HUES64 (cell line): Measurements from ENCODE around the gene MC5R. TPM values are rescaled to one million over a fixed set of nuclear protein-coding genes. Genes with fewer than 3 reads are reported as not detected.

ENCODE experiments used
- H3K27ac ChIP-seq: 2 replicates; pipeline ENCODE4 v1.7.0; 2013; ENCODE audit warnings: low read depth, low read length, inconsistent platforms
- H3K27me3 ChIP-seq: 2 replicates; pipeline ENCODE4 v1.6.1; 2013; ENCODE audit warnings: mild to moderate bottlenecking, low read length; ENCODE audit not compliant: insufficient read depth
- H3K36me3 ChIP-seq: 2 replicates; pipeline ENCODE4 v1.6.1; 2013; ENCODE audit warnings: mild to moderate bottlenecking, low read length; ENCODE audit not compliant: insufficient read depth
- H3K4me1 ChIP-seq: 2 replicates; pipeline ENCODE4 v1.6.1; 2013; ENCODE audit warnings: mild to moderate bottlenecking, low read length, moderate library complexity; ENCODE audit not compliant: insufficient read depth
- H3K4me3 ChIP-seq: 2 replicates; pipeline ENCODE4 v1.5.1; 2013; ENCODE audit warnings: mild to moderate bottlenecking, low read length, moderate library complexity
- H3K9ac ChIP-seq: 2 replicates; pipeline ENCODE4 v1.6.1; 2013; ENCODE audit warnings: mild to moderate bottlenecking, low read depth, low read length
- H3K9me3 ChIP-seq: 2 replicates; pipeline ENCODE4 v1.6.1; 2013; ENCODE audit warnings: low read depth, low read length; ENCODE audit not compliant: insufficient read depth
- WGBS: fragments of 150-250, 120-280 bp; methylation state at CpG from one replicate; pipeline ENCODE4 v1.1.7; 2013; ENCODE audit warnings: missing lambda C conversion rate; 5-methylcytosine and 5-hydroxymethylcytosine counted together
- polyA plus RNA-seq, 2 experiments: library from polyadenylated mRNA; stranded (reverse); fragments of 50-300 nt; gene quantifications; one replicate each; pipeline ENCODE4 v1.2.3, GENCODE V29; 2013

Gene MC5R
- not detected for polyA plus RNA-seq (2013, experiment 1 of 2)
- polyA plus RNA-seq (2013, experiment 2 of 2) = 0.19 TPM

DNA sequence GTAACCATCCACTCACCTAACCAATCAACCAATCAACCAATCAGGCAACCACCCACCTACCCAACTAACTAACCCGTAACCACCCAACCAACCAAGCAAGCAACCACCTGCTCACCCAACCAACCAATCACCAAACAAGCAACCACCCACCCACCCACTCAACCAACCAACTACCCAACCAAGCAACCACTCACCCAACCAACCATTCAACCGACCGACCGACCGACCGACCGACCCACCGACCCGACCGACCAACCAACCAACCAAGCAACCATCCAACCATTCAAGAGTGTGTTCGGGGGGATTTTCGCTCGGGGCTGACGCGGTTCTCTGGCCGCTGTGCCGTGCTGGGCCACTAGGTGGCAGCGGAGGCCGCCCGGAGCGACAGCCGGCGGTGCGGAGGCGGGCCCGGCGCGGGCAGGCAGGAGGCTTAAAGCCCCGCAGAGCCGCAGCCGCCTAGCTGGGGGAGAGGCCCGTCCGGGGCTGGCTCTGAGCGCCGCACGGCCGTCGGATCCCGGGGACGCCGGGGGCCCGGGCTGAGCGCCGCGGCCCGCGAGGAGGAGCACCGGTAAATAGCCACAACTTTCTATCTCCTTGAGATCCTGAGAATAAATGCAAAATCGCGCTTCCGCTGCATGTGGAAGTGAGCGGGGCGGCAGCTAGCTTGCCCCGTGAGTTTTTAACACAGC, at the start of gene MC5R:
Gene MC5R, plus strand, starts transcription at position 443 of the 689 bp plus-strand sequence. CDS start 1,617 bp downstream, outside the sequence.
- H3K27me3 ChIP-seq = peaks cover 14% of the 10 kb centered on the region
- H3K9me3 ChIP-seq = no peaks in the 10 kb centered on the region
- H3K27ac ChIP-seq = no peak within 1 kb of the TSS
- H3K4me3 ChIP-seq = peak within 1 kb of the TSS; percentile 57
- H3K4me1 ChIP-seq = no peaks in the 10 kb centered on the region
- peak within 1 kb of the TSS; percentile 57; the same call in 1 of the 2 replicates for H3K9ac ChIP-seq
- 5% methylated on average over 54 of the region's 54 CpGs for WGBS
- no peaks in the 10 kb centered on the region for H3K36me3 ChIP-seq

DNA sequence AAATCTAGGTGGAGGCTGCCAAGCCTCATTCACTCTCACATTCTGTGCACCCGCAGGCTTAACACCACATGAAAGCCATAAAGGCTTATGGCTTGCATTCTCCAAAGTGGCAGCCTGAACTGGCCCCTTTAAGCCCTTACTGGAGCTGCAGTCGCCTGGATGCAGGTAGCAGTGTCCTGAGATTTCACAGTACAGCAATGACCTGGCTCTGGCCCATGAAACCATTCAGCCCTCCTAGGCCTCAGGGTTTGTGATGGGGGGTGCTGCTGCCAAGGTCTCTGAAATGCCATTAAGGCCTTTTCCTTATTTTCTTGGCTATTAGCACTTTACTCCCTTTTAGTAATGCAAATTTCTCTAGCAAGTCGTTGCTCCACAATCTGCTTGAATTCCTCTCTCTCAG, 48.9 kb upstream of the MC5R start:
- H3K4me1 ChIP-seq = peaks cover 11% of the 10 kb centered on the region; the same call in 1 of the 2 replicates
- no peaks in the 10 kb centered on the region for H3K36me3 ChIP-seq
- H3K9me3 ChIP-seq = peaks cover 4% of the 10 kb centered on the region; the same call in 1 of the 2 replicates
- no peak overlapping the region for H3K27ac ChIP-seq
- no peak overlapping the region for H3K9ac ChIP-seq
- 45% methylated on average over 3 of the region's 3 CpGs for WGBS
- no peak overlapping the region for H3K4me3 ChIP-seq
- H3K27me3 ChIP-seq = no peaks in the 10 kb centered on the region

DNA sequence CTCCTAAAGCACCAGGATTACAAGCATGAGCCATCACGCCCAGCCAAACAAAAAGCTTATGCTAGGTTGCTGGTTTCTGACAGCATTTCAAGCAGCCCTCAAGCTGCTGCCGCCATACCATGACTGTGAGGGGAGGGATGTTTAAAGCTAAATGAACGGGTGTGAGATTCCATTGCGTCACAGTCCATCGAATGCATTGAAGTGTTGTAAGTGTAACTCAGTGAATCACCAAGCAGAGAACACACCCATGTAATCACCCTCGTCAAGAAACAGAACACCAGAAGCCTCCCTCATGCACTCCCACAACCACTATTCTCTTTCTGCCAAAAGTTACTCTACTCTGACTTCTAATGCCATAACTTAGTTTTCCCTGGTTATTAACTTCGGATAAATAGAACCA, 32.8 kb upstream of the MC5R start:
- H3K27me3 ChIP-seq = no peaks in the 10 kb centered on the region
- H3K36me3 ChIP-seq = no peaks in the 10 kb centered on the region
- 84% methylated on average over 7 of the region's 7 CpGs for WGBS
- no peaks in the 10 kb centered on the region for H3K4me1 ChIP-seq
- no peak overlapping the region for H3K27ac ChIP-seq
- H3K9ac ChIP-seq = no peak overlapping the region
- H3K4me3 ChIP-seq = no peak overlapping the region
- no peaks in the 10 kb centered on the region for H3K9me3 ChIP-seq

DNA sequence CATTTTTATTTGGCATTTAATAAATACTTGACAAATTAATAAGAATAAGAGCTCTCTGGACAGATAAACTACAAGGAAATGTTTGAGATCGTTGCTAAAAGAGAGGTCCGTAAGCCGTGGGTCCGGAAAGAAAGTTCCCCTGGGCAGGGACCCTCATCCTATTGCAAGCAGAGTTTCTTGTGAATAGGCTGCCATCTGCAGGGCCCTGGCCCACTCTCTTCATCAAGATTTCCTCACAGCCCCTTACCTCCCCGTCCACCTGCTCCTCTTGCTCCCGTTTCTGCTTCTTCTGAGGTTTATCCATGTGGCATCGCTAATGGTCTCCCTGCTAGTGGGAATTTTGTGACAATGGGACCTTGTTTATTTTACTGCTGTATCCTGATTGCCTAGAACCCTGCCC, 30.1 kb upstream of the MC5R start:
- WGBS = 41% methylated on average over 7 of the region's 7 CpGs
- H3K9me3 ChIP-seq = no peaks in the 10 kb centered on the region
- H3K4me1 ChIP-seq = no peaks in the 10 kb centered on the region
- no peaks in the 10 kb centered on the region for H3K27me3 ChIP-seq
- H3K4me3 ChIP-seq = no peak overlapping the region
- no peaks in the 10 kb centered on the region for H3K36me3 ChIP-seq
- no peak overlapping the region for H3K27ac ChIP-seq
- no peak overlapping the region for H3K9ac ChIP-seq

DNA sequence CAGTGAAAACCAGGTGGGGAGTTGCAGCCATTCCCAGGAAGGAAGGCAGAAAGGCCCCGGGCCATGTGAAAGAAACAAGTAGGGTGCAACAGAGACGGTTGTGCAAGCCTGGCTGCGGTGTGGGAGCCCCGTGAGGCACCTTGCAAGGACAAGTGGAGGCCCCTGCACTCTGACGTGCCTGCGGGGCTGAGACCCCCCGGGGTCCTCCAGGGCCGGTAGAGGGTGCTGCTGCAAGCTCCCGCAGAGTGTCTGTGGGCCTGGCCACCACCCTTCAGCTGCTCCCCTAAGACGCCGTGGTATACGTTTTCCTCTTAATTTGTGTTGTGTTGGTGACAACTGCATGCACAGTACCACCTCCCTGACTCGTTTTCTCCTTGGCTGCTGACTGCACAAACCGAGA, 27.4 kb upstream of the MC5R start:
- WGBS = 90% methylated on average over 14 of the region's 14 CpGs
- no peak overlapping the region for H3K4me3 ChIP-seq

DNA sequence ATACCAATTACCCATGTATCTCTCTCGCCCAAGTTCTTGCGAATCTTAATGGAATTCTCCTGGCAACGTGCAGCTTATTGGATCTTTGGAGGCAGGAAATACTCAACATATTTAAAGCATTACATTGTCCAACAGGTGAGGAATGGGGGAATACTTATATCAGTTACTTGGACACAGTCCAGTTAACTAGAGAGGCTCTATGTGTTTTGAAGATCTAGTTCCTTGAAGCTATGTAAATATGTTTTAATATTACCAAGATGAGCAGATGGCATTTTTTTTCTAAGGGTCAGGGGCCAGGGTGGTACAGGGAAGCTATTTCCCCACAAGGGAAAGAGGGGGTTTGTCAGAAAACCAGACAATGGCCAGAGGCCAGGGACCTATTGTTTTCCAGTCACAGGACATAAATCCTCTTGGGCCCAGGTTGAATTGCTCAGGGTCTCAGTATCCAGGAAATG, 26.8 kb upstream of the MC5R start:
- Histone ChIP-seq H3K36me3 (no peaks in the 10 kb centered on the region), H3K27ac (no peak overlapping the region), H3K4me1 (0 out of 2 replicates have a peak, but pooled peaks cover 12% of the 10 kb centered on the region), H3K27me3 (peaks cover 20% of the 10 kb centered on the region), H3K9me3 (no peaks in the 10 kb centered on the region), H3K9ac (no peak overlapping the region), H3K4me3 (no peak overlapping the region)
- WGBS = 85% methylated on average over 3 of the region's 3 CpGs

More for the DNA sequence above, 27.4 kb upstream of the MC5R start:
- H3K27ac ChIP-seq = no peak overlapping the region
- H3K9me3 ChIP-seq = no peaks in the 10 kb centered on the region
- 0 out of 2 replicates have a peak, but pooled peaks cover 11% of the 10 kb centered on the region for H3K4me1 ChIP-seq
- H3K9ac ChIP-seq = no peak overlapping the region
- H3K27me3 ChIP-seq = peaks cover 16% of the 10 kb centered on the region
- no peaks in the 10 kb centered on the region for H3K36me3 ChIP-seq

DNA sequence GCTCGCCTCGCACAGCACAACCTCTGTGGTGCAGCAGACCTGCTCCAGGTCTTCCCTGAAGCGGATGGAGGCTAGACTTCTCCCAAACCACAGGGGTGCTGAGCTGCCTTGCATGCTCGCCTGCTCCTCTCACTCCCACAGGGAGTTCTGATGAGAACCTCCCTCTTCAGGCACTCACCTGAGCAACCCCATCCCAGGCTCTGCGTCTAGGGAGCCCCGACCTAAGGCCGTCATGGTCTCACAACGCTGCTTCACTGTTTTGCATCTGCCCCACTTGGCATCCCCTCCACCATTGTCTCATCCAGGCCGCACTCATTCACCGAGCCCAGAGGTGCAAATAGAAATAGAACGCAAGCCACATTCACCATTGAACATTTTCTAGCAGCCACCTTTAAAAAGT, 24.6 kb upstream of the MC5R start:
- H3K4me3 ChIP-seq = no peak overlapping the region
- peaks cover 22% of the 10 kb centered on the region for H3K27me3 ChIP-seq
- H3K27ac ChIP-seq = no peak overlapping the region
- 0 out of 2 replicates have a peak, but pooled peaks cover 12% of the 10 kb centered on the region for H3K4me1 ChIP-seq
- 89% methylated on average over 11 of the region's 11 CpGs for WGBS
- no peaks in the 10 kb centered on the region for H3K36me3 ChIP-seq
- no peak overlapping the region for H3K9ac ChIP-seq
- no peaks in the 10 kb centered on the region for H3K9me3 ChIP-seq

DNA sequence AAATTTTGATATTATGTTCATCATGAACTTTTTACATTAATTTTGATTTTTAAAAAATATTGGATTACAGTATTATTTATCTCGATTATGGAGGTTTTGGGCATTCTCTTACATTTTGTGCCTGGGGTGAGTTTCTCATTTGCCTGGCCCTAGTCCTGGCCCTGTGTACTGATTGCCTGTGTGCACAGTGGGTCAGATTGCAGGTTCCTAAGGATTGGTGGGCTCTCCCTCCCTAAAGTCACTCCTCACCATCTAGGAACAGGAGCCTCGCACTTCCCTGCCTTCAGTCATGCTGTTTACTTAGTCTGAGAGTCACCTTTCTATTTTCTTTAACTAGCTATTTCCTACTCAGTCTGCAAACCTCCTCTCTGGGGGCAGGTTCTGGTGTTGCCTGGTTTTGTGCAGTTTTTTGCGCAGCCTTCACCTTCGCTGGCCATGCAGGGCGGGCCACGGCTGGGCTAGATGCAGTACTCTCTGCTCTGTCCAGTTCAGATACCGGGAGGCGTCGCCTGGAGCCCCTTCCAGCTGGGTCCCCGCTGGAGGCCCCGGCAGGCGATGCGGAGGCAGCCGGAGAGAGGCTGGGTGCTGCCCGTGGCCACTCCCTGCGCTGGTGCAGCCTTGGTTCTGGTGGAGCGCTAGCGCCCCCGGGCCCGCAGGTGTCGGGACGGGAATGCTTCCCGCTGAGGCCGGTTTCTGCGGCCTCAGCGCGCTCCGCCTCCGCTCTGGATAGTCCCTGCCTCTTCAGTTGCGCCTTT, 23.3 kb upstream of the MC5R start:
- Histone ChIP-seq H3K27me3 (peaks cover 22% of the 10 kb centered on the region), H3K4me1 (0 out of 2 replicates have a peak, but pooled peaks cover 12% of the 10 kb centered on the region), H3K36me3 (no peaks in the 10 kb centered on the region), H3K9ac (peak overlapping the region; percentile 37; the same call in 1 of the 2 replicates), H3K27ac (no peak overlapping the region), H3K4me3 (peak overlapping the region; percentile 57), H3K9me3 (no peaks in the 10 kb centered on the region)
- 12% methylated on average over 30 of the region's 30 CpGs for WGBS

DNA sequence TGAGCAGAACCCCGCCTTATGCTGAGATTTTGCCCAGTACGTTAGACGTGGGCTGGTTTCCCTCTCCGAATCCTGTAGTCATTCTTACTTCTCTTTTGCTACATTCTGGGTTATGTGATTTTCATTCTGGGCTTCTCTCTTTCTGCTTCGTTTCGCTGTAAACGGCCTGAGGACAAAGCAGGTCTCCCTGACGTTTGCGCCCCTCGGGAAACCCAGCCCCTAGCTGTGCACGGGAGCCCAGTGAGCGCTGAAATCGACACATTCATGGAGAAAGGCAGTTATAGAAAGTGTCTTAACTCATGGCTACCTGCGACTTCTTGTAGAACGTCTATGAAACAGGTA, 22.7 kb upstream of the MC5R start:
- H3K36me3 ChIP-seq = no peaks in the 10 kb centered on the region
- H3K4me3 ChIP-seq = peak overlapping the region; percentile 57
- 0 out of 2 replicates have a peak, but pooled peaks cover 14% of the 10 kb centered on the region for H3K4me1 ChIP-seq
- H3K9me3 ChIP-seq = no peaks in the 10 kb centered on the region
- WGBS = 8% methylated on average over 14 of the region's 15 CpGs
- H3K27ac ChIP-seq = no peak overlapping the region
- H3K27me3 ChIP-seq = peaks cover 22% of the 10 kb centered on the region
- peak overlapping the region; percentile 37; the same call in 1 of the 2 replicates for H3K9ac ChIP-seq

DNA sequence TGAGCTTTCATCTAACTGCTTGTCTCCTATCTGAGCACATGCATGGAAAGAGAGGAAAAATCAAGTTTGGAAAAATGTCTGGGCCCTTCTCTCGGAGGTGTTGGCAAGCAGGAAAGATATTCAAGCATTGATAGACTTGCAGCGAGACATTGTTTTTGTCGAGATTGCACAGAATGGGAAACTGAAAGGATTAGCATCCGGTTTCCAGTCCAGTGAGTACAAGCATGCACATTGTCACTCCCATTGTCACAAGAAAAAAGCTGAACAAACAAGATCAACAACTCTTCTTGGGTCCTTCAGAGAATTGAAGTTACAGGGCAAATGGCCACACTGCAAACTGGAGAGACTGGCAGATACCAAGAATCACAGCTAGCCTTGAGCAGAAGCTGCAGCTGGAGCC, 19.6 kb upstream of the MC5R start:
- 91% methylated on average over 4 of the region's 4 CpGs for WGBS
- Histone ChIP-seq H3K27ac (no peak overlapping the region), H3K27me3 (peaks cover 22% of the 10 kb centered on the region), H3K9me3 (no peaks in the 10 kb centered on the region), H3K4me3 (no peak overlapping the region), H3K4me1 (peaks cover 29% of the 10 kb centered on the region), H3K36me3 (no peaks in the 10 kb centered on the region), H3K9ac (no peak overlapping the region)
